NT2/D1 (cell line): ENCODE results near the gene SH3RF2.

ENCODE experiments used
- DNase-seq: peaks from one replicate; pipeline ENCODE4 v3.0.0-alpha.2; 2011; ENCODE audit warnings: low read depth, low spot score
- H3K27me3 ChIP-seq: 2 replicates; pipeline ENCODE4 v1.6.0; 2011; ENCODE audit warnings: mild to moderate bottlenecking; ENCODE audit not compliant: insufficient read length, insufficient read depth
- H3K36me3 ChIP-seq: 2 replicates; pipeline ENCODE4 v1.6.1; 2011; ENCODE audit warnings: mild to moderate bottlenecking, low read length, mixed read lengths; ENCODE audit not compliant: insufficient read depth, insufficient read length
- H3K4me1 ChIP-seq: 2 replicates; pipeline ENCODE4 v1.5.1; 2011; ENCODE audit not compliant: insufficient read depth, insufficient read length
- H3K4me3 ChIP-seq: 2 replicates; pipeline ENCODE4 v1.5.1; 2011; ENCODE audit warnings: low read depth; ENCODE audit not compliant: insufficient read length
- H3K9ac ChIP-seq: 2 replicates; pipeline ENCODE4 v1.6.0; 2011; ENCODE audit warnings: low read depth; ENCODE audit not compliant: insufficient read length
- H3K9me3 ChIP-seq: 2 replicates; pipeline ENCODE4 v1.5.1; 2011; ENCODE audit warnings: mild to moderate bottlenecking, low read length; ENCODE audit not compliant: insufficient read depth
- SUZ12 ChIP-seq: IDR thresholded peaks from 2 replicates; pipeline ENCODE4 v1.6.1; 2011; ENCODE audit not compliant: insufficient read length, insufficient read depth; ENCODE audit errors: extremely low read depth
- YY1 ChIP-seq: IDR thresholded peaks from 2 replicates; pipeline ENCODE4 v1.6.1; 2011; ENCODE audit not compliant: insufficient read length, insufficient read depth
- ZNF274 ChIP-seq: IDR thresholded peaks from 2 replicates; pipeline ENCODE4 v1.6.1; 2011; ENCODE audit warnings: mild to moderate bottlenecking, low read depth, low read length

SH3RF2 gene

GRCh38 chr5:145937432-145938250 is 1.3 kb downstream of the SH3RF2 start:
- TF ChIP-seq YY1, result no peak
- TF ChIP-seq SUZ12, result no peak
- no peak for TF ChIP-seq ZNF274
- no peaks in the 10 kb centered on the region for H3K27me3 ChIP-seq
- no peaks in the 10 kb centered on the region for H3K9me3 ChIP-seq
- H3K4me3 ChIP-seq, result no peak overlapping the region
- H3K4me1 ChIP-seq, result peaks cover 3% of the 10 kb centered on the region
- H3K9ac ChIP-seq, result peak overlapping the region; percentile 79
- DNase-seq, result no peak
- H3K36me3 ChIP-seq, result no peaks in the 10 kb centered on the region

- peaks cover 3% of the 10 kb centered on the region for H3K4me1 ChIP-seq
- H3K9ac ChIP-seq, result no peak overlapping the region
- TF ChIP-seq YY1, result no peak
- no peak for TF ChIP-seq ZNF274
- no peak for TF ChIP-seq SUZ12
- no peaks in the 10 kb centered on the region for H3K36me3 ChIP-seq
- no peak for DNase-seq
- H3K27me3 ChIP-seq, result no peaks in the 10 kb centered on the region
- no peak overlapping the region for H3K4me3 ChIP-seq
- no peaks in the 10 kb centered on the region for H3K9me3 ChIP-seq
Measured at GRCh38 chr5:145938776-145939539, 2.6 kb downstream of the SH3RF2 start.

GRCh38 chr5:145939540-145940065 is 3.2 kb downstream of the SH3RF2 start:
- Histone ChIP-seq H3K9me3 (no peaks in the 10 kb centered on the region), H3K27me3 (no peaks in the 10 kb centered on the region)
- no peak for TF ChIP-seq YY1
- TF ChIP-seq SUZ12, result no peak
- no peak for TF ChIP-seq ZNF274

GRCh38 chr5:145941096-145941447 is 4.7 kb downstream of the SH3RF2 start:
- H3K9me3 ChIP-seq, result no peaks in the 10 kb centered on the region
- no peaks in the 10 kb centered on the region for H3K27me3 ChIP-seq
- H3K9ac ChIP-seq, result no peak overlapping the region
- no peak for TF ChIP-seq SUZ12
- no peak for TF ChIP-seq YY1
- TF ChIP-seq ZNF274, result no peak
- no peak for DNase-seq
- no peak overlapping the region for H3K4me3 ChIP-seq
- H3K4me1 ChIP-seq, result peaks cover 3% of the 10 kb centered on the region
- no peaks in the 10 kb centered on the region for H3K36me3 ChIP-seq

More at GRCh38 chr5:145939540-145940065, 3.2 kb downstream of the SH3RF2 start:
- Histone ChIP-seq H3K4me1 (peaks cover 3% of the 10 kb centered on the region), H3K36me3 (no peaks in the 10 kb centered on the region), H3K4me3 (no peak overlapping the region), H3K9ac (no peak overlapping the region)
- no peak for DNase-seq

- Histone ChIP-seq H3K9ac (no peak overlapping the region), H3K9me3 (no peaks in the 10 kb centered on the region), H3K4me3 (no peak overlapping the region), H3K36me3 (no peaks in the 10 kb centered on the region), H3K4me1 (peaks cover 3% of the 10 kb centered on the region), H3K27me3 (no peaks in the 10 kb centered on the region)
- TF ChIP-seq YY1, result no peak
- no peak for TF ChIP-seq SUZ12
- TF ChIP-seq ZNF274, result no peak
- DNase-seq, result no peak
Measured at GRCh38 chr5:145941448-145942130, 5.2 kb downstream of the SH3RF2 start.

GRCh38 chr5:145942201-145942600 is 5.8 kb downstream of the SH3RF2 start:
- DNase-seq, result no peak
- Histone ChIP-seq H3K9ac (no peak overlapping the region), H3K36me3 (no peaks in the 10 kb centered on the region), H3K27me3 (no peaks in the 10 kb centered on the region), H3K4me1 (peaks cover 3% of the 10 kb centered on the region), H3K4me3 (no peak overlapping the region), H3K9me3 (no peaks in the 10 kb centered on the region)
- no peak for TF ChIP-seq YY1
- no peak for TF ChIP-seq ZNF274
- TF ChIP-seq SUZ12, result no peak

- TF ChIP-seq SUZ12 (no peak), ZNF274 (no peak), YY1 (no peak)
- Histone ChIP-seq H3K27me3 (no peaks in the 10 kb centered on the region), H3K4me3 (no peak overlapping the region), H3K9me3 (no peaks in the 10 kb centered on the region), H3K4me1 (peaks cover 3% of the 10 kb centered on the region), H3K36me3 (no peaks in the 10 kb centered on the region), H3K9ac (no peak overlapping the region)
- no peak for DNase-seq
Measured at GRCh38 chr5:145942749-145943148, 6.4 kb downstream of the SH3RF2 start.
